EH (cell line): ENCODE results near the gene TRIM17.
A peak's percentile ranks its signal among the peaks of the same experiment; 100 is the strongest.

ENCODE experiments used
- DNase-seq: peaks from one replicate; pipeline ENCODE4 v3.0.0-alpha.2; 2015; ENCODE audit warnings: low read depth

TRIM17 gene

GRCh38 chr1:228366866-228367741 lies 49.6 kb downstream of the TRIM17 start:
- no peak for DNase-seq

GRCh38 chr1:228366062-228366865 lies 50.4 kb downstream of the TRIM17 start:
- no peak for DNase-seq

GRCh38 chr1:228365271-228366061 lies 51.2 kb downstream of the TRIM17 start:
- no peak for DNase-seq

GRCh38 chr1:228364706-228365213 lies 51.9 kb downstream of the TRIM17 start:
- DNase-seq = no peak

GRCh38 chr1:228364068-228364705 lies 52.5 kb downstream of the TRIM17 start:
- no peak for DNase-seq

GRCh38 chr1:228363686-228364067 lies 53.0 kb downstream of the TRIM17 start:
- DNase-seq = no peak

DNA sequence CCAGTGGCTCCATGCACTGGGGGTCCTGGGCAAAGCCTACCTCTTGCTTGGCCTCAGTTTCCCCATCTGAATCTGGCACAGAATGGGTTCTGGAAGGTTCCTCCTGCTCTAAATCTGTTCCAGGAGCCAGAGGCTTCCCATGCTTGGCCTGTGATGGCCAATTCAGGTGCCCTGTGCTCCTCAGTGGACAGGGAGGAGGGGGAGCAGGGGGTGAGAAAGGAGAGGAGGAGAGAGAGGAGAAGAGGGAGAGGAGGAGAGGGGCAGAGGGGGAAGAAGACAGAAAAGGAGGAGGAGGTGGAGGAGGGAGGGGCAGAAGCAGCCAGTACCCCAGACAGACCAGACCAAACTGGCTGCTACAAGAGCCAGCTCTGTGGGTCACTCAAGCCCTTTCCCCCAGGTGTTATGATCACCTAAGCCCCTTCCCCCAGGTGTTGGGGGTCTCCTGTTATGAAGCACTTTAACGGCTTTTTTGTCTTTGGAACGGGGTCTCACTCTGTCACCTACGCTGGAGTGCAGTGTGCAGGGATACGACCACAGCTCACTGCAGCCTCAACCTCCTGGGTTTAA lies 53.7 kb downstream of the TRIM17 start:
- no peak for DNase-seq

DNA sequence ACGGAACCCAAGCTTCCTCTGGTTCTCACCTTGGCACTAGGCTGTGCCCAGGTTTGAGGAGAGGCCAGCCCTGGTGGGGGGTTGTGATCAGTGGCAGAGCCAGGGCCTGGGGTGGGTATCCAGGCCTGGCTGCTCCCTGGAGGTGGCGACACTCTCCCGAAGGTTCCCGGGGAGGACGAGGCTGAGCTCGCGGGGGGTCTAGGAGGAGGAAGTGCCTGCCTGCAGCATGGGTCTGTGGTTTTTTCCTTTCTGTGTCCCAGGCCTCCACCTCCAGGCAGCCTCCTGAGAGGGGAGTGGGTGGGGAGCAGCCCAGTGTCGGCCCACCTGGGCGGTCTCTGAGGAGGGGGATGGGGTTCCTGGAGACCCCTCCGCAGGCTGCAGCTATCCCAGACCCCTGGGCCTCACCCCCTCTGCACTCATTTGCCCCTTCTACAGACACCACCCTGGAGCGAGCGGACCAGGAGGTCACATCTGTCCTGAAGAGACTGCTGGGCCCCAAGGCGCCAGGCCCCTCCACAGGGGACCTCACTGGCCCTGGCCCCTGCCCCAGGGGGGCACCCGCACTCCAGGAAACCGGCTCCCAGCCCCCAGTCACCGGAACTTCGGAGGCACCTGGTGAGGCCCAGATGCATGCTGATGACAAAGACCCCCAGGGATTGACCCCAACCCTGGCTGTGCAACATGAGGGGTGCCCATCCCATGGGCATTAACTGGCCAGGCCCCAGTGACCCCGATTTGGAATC lies 54.3 kb downstream of the TRIM17 start:
- DNase-seq = no peak

DNA sequence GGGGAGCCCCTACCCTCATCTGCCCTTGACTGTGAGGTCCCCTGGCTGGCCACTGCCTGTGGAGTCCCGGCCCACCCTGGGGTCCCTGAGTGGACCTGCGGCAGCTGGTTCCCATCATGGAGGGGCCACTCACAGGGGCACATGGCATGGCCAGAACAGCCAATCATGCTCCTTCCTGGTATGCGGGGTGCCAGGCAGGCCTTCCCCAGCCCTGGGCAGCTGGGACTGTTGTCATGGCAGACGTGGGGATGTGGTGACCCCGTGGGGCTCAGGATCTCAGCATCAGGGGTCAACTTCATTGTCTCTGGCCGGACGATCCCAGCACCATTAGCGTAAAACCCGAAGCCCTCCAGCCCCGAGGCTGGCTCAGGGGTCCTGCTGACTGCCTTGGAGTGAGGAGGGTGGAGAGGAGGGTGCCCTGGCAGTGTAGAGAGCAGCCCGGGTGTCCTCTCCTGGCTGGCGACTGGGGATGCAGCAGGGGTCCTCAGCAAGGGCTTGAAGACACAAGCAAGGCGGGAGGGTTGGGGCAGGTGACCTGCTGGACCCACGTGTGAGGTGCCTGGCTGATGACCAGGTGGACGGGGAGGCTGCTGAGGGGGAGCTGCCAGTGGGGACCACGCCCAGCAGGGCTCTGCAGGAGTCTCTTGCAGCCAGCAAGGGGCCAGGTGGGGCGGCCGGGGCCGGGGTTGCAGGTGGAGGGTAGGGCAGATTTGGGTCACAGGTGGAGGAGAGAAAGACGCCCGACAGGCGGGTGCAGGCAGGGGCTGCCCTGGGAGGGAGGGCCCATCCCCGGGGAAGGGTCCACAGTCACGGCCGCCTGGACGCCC lies 55.1 kb downstream of the TRIM17 start:
- DNase-seq = no peak

GRCh38 chr1:228360533-228361313 lies 55.9 kb downstream of the TRIM17 start:
- DNase-seq = peak; percentile 10

GRCh38 chr1:228359613-228360532 lies 56.8 kb downstream of the TRIM17 start:
- no peak for DNase-seq

GRCh38 chr1:228358764-228359612 lies 57.7 kb downstream of the TRIM17 start:
- no peak for DNase-seq

DNA sequence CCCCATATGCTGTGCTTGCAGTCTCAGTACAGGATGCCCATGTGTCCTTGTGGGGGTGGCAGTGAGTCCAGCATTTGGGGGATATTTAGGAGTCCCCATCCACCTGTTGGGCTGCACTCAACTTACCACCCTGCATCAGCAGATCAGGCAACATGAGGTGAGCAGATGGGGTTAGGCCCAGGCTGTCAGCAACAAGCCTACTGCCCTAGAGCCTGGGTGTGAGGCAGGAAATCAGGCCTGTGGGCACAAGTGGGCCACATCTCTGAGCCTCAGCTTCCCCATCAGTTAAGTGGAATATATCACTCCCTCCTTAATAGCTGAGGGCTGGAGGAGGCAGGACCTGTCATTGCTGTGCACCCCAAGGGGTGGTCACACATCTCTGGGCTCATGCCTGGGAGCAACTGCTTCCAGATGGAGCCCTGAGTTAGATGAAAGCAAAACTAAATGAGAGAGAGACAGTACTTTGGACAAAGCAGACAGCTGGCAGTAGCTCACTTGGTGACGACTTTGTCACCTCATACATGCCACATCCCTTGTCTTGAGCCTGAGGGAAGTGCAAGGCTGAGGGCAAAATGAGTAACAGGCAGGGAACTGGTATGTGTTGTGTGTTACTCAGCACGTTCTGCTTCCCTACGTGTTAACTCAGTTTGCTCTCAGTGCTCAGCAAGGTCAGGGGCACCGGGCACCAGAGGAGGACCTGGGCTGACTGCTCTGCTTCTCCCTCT lies 58.5 kb downstream of the TRIM17 start:
- DNase-seq = peak; percentile 43
